BLaER1 treated with 17β-estradiol and CSF1 and Interleukin-3, amounts not matched to agents 10 nM and 100 nM (cell line): Measurements from ENCODE around the gene BANF1.

Source experiments
- H3K27ac ChIP-seq, 11 experiments: shearing (Covaris generic); formaldehyde crosslinking; 2 replicates each; pipeline ENCODE4 v1.8.1; 2022
- H3K27me3 ChIP-seq, 11 experiments: shearing (Covaris generic); formaldehyde crosslinking; 2 replicates each; pipeline ENCODE4 v1.8.1; 2022
- H3K36me3 ChIP-seq, 11 experiments: shearing (Covaris generic); formaldehyde crosslinking; 2 replicates each; pipeline ENCODE4 v1.8.1; 2022
- H3K4me1 ChIP-seq, 10 experiments: shearing (Covaris generic); formaldehyde crosslinking; 2 replicates each; pipeline ENCODE4 v1.8.1; 2022
- H3K4me2 ChIP-seq, 11 experiments: shearing (Covaris generic); formaldehyde crosslinking; 2 replicates each; pipeline ENCODE4 v1.8.1; 2022
- H3K4me3 ChIP-seq, 10 experiments: shearing (Covaris generic); formaldehyde crosslinking; 2 replicates each; pipeline ENCODE4 v1.8.1; 2022
- H3K9ac ChIP-seq, 11 experiments: shearing (Covaris generic); formaldehyde crosslinking; 2 replicates each; pipeline ENCODE4 v1.8.1; 2022
- H3K9me3 ChIP-seq, 11 experiments: shearing (Covaris generic); formaldehyde crosslinking; replicated peaks in 1 of 11; 2 replicates each; pipeline ENCODE4 v1.8.1; 2022
- H4K20me1 ChIP-seq, 11 experiments: shearing (Covaris generic); formaldehyde crosslinking; 2 replicates each; pipeline ENCODE4 v1.8.1; 2022
- Cebpa-rat ChIP-seq, 11 experiments: shearing (Covaris generic); IDR thresholded peaks; 2 replicates each; pipeline ENCODE4 v1.8.1; 2022

BANF1 gene

DNA sequence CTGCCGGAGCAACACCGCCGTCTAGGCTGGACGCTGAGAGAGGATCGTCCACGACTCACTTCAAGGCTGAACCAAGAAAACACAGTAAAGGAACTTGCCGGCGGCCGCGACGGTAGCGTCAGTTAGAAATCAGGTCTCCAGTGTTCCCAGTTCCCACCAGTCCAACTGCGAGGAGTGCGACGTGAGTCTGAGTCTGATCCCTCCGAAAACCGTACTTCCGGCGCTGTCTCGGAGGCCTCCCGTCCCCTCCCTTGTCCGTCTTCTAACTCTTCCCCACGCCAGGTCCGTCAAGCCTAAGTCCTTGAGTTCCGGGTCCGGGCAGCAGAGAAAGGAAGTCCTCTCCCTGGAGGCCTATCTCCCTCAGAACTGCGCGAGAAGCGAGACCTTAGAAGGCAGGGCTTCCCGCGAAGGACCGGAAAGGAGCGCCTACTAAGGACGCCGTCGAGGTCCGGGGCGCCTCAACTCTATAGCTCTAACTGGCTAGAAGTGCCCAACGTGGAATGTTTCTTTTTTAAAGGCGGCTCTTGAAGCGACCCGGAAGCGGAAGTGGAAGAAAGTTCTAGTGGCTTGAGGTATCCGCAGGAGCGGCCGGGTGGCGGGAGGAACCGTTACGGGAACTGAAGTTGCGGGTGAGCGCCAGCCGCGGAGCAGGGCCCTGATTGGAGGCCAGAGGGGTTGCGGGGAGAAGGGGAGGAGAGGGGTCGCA, at the start of gene BANF1, which contains the start of gene EIF1AD:
Gene BANF1 (plus strand): TSS at position 562 of the 706 bp plus-strand sequence. CDS start 748 bp downstream, outside the sequence.
Gene EIF1AD (minus strand): TSS at position 216 of the 706 bp plus-strand sequence. CDS start 1,768 bp downstream, outside the sequence.
- Histone ChIP-seq H3K36me3 (peaks cover 57 to 72% (median 63%) of the 10 kb centered on the region in 11 experiments), H4K20me1 (peaks cover 5 to 84% (median 40%) of the 10 kb centered on the region in 11 experiments; a peak in 20 of 22 replicates), H3K9ac (peak within 1 kb of the TSS; percentile 82 to 90 (median 86)), H3K9me3 (no peaks in the 10 kb centered on the region), H3K27ac (peak within 1 kb of the TSS; percentile 82 to 93 (median 85)), H3K4me2 (peak within 1 kb of the TSS; percentile 85 to 97 (median 91)), H3K27me3 (no peaks in the 10 kb centered on the region), H3K4me3 (peak within 1 kb of the TSS; percentile 67 to 97 (median 88)), H3K4me1 (peaks cover 24 to 42% (median 38%) of the 10 kb centered on the region in 10 experiments)
- TF ChIP-seq Cebpa-rat (IDR thresholded peaks at IDR 0.05), result no peak

DNA sequence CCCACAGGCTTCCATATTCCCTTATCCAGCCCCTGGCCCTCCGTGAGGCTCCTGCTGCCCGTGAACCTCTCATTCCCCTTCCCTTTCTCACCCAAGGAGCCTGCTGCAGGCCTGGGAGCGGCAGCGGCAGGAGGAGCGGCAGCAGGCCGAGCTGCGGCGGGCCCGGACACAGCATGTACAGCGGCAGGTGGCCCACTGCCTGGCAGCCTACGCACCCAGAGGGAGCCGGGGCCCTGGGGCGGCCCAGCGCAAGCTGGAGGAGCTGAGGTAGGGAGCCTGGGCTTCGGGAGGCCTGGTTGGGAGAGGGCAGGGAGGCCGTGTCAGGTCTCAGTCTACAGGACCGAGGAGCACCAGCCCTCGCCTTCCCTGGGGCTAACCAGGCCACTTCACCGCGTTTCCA, 48.8 kb upstream of the BANF1 start:
- no peaks in the 10 kb centered on the region for H3K9me3 ChIP-seq
- H3K4me3 ChIP-seq, result no peak overlapping the region
- H3K4me2 ChIP-seq, result no peak overlapping the region
- peaks cover 20 to 23% (median 22%) of the 10 kb centered on the region in 10 experiments for H3K4me1 ChIP-seq
- H3K27me3 ChIP-seq, result no peaks in the 10 kb centered on the region
- H3K9ac ChIP-seq, result no peak overlapping the region; a peak in 2 of 22 replicates
- TF ChIP-seq Cebpa-rat (IDR thresholded peaks at IDR 0.05), result no peak
- no peak overlapping the region for H3K27ac ChIP-seq
- H3K36me3 ChIP-seq, result no peaks in the 10 kb centered on the region
- H4K20me1 ChIP-seq, result no peaks in the 10 kb centered on the region

GRCh38 chr11:65954771-65955170, 47.5 kb upstream of the BANF1 start:
- H4K20me1 ChIP-seq, result no peaks in the 10 kb centered on the region
- no peak for TF ChIP-seq Cebpa-rat (IDR thresholded peaks at IDR 0.05)
- H3K9ac ChIP-seq, result no peak overlapping the region
- H3K4me2 ChIP-seq, result no peak overlapping the region
- no peaks in the 10 kb centered on the region for H3K9me3 ChIP-seq
- no peaks in the 10 kb centered on the region for H3K36me3 ChIP-seq
- H3K27me3 ChIP-seq, result no peaks in the 10 kb centered on the region
- H3K4me3 ChIP-seq, result no peak overlapping the region
- peaks cover 28 to 36% (median 35%) of the 10 kb centered on the region in 10 experiments for H3K4me1 ChIP-seq
- no peak overlapping the region for H3K27ac ChIP-seq

GRCh38 chr11:65958291-65958690, 44.0 kb upstream of the BANF1 start:
- Histone ChIP-seq H3K27ac (peak overlapping the region in 8 of 11 experiments; percentile 17 to 56 (median 25); a peak in 11 of 22 replicates), H3K4me1 (peaks cover 39 to 54% (median 48%) of the 10 kb centered on the region in 10 experiments), H3K36me3 (peaks cover 0 to 5% (median 3%) of the 10 kb centered on the region in 11 experiments; a peak in 7 of 22 replicates), H3K9me3 (no peaks in the 10 kb centered on the region), H3K4me3 (no peak overlapping the region), H3K9ac (peak overlapping the region in 8 of 11 experiments; percentile 4 to 37 (median 20); a peak in 8 of 22 replicates), H3K4me2 (peak overlapping the region; percentile 37 to 74 (median 61)), H3K27me3 (no peaks in the 10 kb centered on the region), H4K20me1 (peaks cover 0 to 13% (median 11%) of the 10 kb centered on the region in 11 experiments; a peak in 16 of 22 replicates)
- TF ChIP-seq Cebpa-rat (IDR thresholded peaks at IDR 0.05), result no peak

DNA sequence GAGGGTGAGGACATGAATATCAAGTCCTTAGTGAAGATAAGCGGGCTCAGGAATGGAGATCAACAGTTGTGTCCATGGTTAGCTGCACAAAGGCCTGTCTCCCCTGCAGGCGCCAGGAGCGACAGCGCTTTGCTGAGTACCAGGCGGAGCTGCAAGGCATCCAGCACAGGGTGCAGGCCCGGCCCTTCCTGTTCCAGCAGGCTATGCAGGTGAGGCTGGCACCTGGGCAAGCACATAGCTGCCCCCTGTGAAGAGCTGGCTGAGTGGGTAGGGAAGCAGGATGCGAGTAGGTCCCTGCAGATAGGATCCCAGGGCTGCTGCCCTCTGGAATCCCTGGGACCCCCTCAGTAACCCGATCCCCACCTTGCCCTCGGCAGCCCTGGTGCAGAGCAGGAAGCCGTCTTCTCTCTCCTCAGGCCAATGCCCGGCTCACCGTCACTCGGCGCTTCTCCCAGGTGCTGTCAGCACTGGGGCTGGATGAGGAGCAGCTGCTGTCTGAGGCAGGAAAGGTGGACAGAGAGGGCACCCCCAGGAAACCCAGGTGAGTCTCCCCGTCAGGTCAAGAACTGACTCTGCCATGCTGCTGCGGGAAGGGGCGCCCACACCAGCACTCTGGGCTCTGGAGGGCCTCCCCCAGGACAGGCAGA, 43.4 kb upstream of the BANF1 start:
- TF ChIP-seq Cebpa-rat (IDR thresholded peaks at IDR 0.05), result no peak
- Histone ChIP-seq H3K27ac (peak overlapping the region in 7 of 11 experiments; percentile 1 to 56 (median 26); a peak in 10 of 22 replicates), H3K4me3 (no peak overlapping the region), H3K9ac (peak overlapping the region in 8 of 11 experiments; percentile 2 to 37 (median 20); a peak in 7 of 22 replicates), H3K36me3 (peaks cover 4 to 10% (median 9%) of the 10 kb centered on the region in 11 experiments), H3K4me2 (peak overlapping the region; percentile 37 to 74 (median 61); a peak in 20 of 22 replicates), H4K20me1 (peaks cover 0 to 19% (median 14%) of the 10 kb centered on the region in 11 experiments; a peak in 17 of 22 replicates), H3K27me3 (no peaks in the 10 kb centered on the region), H3K4me1 (peaks cover 45 to 60% (median 54%) of the 10 kb centered on the region in 10 experiments), H3K9me3 (no peaks in the 10 kb centered on the region)

- no peaks in the 10 kb centered on the region for H3K27me3 ChIP-seq
- H3K36me3 ChIP-seq, result peaks cover 23 to 30% (median 28%) of the 10 kb centered on the region in 11 experiments
- H3K9me3 ChIP-seq, result no peaks in the 10 kb centered on the region
- no peak for TF ChIP-seq Cebpa-rat (IDR thresholded peaks at IDR 0.05)
- H3K4me2 ChIP-seq, result peak overlapping the region; percentile 79 to 100 (median 94)
- H3K27ac ChIP-seq, result peak overlapping the region; percentile 85 to 99 (median 97)
- peak overlapping the region; percentile 85 to 100 (median 96) for H3K4me3 ChIP-seq
- peak overlapping the region; percentile 92 to 99 (median 98) for H3K9ac ChIP-seq
- peaks cover 49 to 64% (median 54%) of the 10 kb centered on the region in 10 experiments for H3K4me1 ChIP-seq
- H4K20me1 ChIP-seq, result peaks cover 0 to 38% (median 32%) of the 10 kb centered on the region in 11 experiments; a peak in 17 of 22 replicates
These were observed 41.5 kb upstream of the BANF1 start for GRCh38 chr11:65960824-65961266.

DNA sequence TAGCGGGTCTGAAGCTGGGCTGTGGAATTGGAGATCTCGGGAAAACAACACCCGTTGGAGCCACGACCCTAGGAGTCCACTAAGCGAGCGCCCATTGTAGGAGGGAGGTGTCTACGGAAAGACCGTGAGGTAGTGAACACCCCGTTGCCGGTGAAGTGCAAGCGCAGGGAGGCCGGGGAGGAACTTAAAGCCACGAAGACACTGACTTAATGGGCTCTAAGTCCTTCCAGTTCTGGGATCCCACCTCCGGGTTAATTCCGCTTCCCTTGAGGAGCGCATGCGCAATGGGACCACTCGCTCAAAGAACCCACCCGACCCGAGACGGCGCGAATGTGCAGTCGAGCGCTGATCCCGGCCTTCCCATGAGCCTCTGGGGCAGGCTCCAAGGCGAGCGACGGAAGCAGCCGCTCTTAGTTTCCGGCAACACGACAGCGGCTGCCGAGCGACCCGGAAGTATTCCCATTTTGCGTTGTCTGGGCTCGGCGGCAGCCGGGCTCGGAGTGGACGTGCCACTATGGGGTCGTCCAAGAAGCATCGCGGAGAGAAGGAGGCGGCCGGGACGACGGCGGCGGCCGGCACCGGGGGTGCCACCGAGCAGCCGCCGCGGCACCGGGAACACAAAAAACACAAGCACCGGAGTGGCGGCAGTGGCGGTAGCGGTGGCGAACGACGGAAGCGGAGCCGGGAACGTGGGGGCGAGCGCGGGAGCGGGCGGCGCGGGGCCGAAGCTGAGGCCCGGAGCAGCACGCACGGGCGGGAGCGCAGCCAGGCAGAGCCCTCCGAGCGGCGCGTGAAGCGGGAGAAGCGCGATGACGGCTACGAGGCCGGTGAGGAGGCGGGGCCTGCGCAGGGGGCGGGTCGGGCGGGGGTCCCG, 40.8 kb upstream of the BANF1 start, which contains the start of gene SART1:
Gene SART1 (plus strand): TSS at position 468 of the 874 bp plus-strand sequence. CDS start 47 bp downstream, at position 515.
- peak within 1 kb of the TSS; percentile 85 to 100 (median 96) for H3K4me3 ChIP-seq

DNA sequence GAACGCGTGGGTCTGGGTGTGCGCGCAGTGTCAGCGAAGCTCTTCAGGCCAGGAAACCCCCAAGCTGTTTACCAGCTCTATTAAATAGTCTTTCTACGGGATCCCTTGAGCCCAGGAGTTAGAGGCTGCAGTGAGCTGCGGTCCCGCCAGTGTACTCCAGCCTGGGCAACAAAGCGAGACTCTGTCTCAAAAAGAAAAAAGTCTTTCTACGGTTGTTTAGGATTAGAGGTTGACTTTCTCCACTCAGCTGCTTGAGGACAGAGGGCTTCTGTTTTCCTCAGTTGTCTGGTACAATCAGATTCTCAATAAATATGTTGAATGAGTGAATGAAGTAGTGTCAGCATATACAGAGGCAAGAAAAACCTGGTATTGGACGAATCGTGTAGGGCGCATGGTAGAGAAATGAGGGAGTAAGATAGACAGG, 40.1 kb upstream of the BANF1 start:
- Histone ChIP-seq H3K4me1 (peaks cover 41 to 54% (median 45%) of the 10 kb centered on the region in 10 experiments), H3K9me3 (no peaks in the 10 kb centered on the region), H3K27ac (peak overlapping the region; percentile 29 to 99 (median 97); a peak in 21 of 22 replicates), H3K4me3 (peak overlapping the region; percentile 85 to 100 (median 96)), H3K36me3 (peaks cover 36 to 43% (median 41%) of the 10 kb centered on the region in 11 experiments), H3K4me2 (peak overlapping the region; percentile 94 to 100 (median 98)), H3K9ac (peak overlapping the region; percentile 92 to 99 (median 98)), H3K27me3 (no peaks in the 10 kb centered on the region), H4K20me1 (peaks cover 0 to 50% (median 34%) of the 10 kb centered on the region in 11 experiments; a peak in 17 of 22 replicates)
- TF ChIP-seq Cebpa-rat (IDR thresholded peaks at IDR 0.05), result no peak

More for the DNA sequence above, 40.8 kb upstream of the BANF1 start, which contains the start of gene SART1:
- peaks cover 30 to 36% (median 35%) of the 10 kb centered on the region in 11 experiments for H3K36me3 ChIP-seq
- no peaks in the 10 kb centered on the region for H3K27me3 ChIP-seq
- H3K9me3 ChIP-seq, result no peaks in the 10 kb centered on the region
- H3K9ac ChIP-seq, result peak within 1 kb of the TSS; percentile 92 to 99 (median 98)
- no peak for TF ChIP-seq Cebpa-rat (IDR thresholded peaks at IDR 0.05)
- H4K20me1 ChIP-seq, result peaks cover 0 to 45% (median 34%) of the 10 kb centered on the region in 11 experiments; a peak in 17 of 22 replicates
- peak within 1 kb of the TSS; percentile 85 to 99 (median 97) for H3K27ac ChIP-seq
- peak within 1 kb of the TSS; percentile 94 to 100 (median 98) for H3K4me2 ChIP-seq
- peaks cover 48 to 60% (median 51%) of the 10 kb centered on the region in 10 experiments for H3K4me1 ChIP-seq
